K562 (cell line): ENCODE data around the gene ADGRF5. TPM values are rescaled to one million over a fixed set of nuclear protein-coding genes. Genes with fewer than 3 reads are reported as not detected.
A peak's percentile ranks its signal among the peaks of the same experiment; 100 is the strongest.

ENCODE experiments used
- CHD7 ChIP-seq: fragments of 200-600 bp; sonication (generic); IDR thresholded peaks from one replicate; pipeline ENCODE4 v1.6.1; 2012; ENCODE audit warnings: mild to moderate bottlenecking, low read depth, low read length, inconsistent platforms
- RAD21 ChIP-seq, 2 experiments: fragments of 250-450 bp in 1 of 2; fragments of 450-650 bp in 1 of 2; sonication (Bioruptor Pico) in 1 of 2; formaldehyde crosslinking in 1 of 2; IDR thresholded peaks in 1 of 2; conservative IDR thresholded peaks in 1 of 2; 2 replicates each; pipeline versions ENCODE4 v1.4.0 to v1.8.0; 2020 to 2022; ENCODE audit warnings: mild to moderate bottlenecking in 2 of 2, moderate library complexity in 1 of 2
- SLC30A9 ChIP-seq: fragments of 250-450 bp; sonication (Bioruptor Pico); IDR thresholded peaks from 2 replicates; pipeline ENCODE4 v1.8.0; 2022; ENCODE audit warnings: mild to moderate bottlenecking, moderate library complexity
- SREBF2 ChIP-seq: sonication (generic); formaldehyde crosslinking; IDR thresholded peaks from 2 replicates; pipeline ENCODE4 v1.4.0; 2020; ENCODE audit warnings: mild to moderate bottlenecking, missing genetic modification reagents
- TFAP4 ChIP-seq: sonication (generic); formaldehyde crosslinking; IDR thresholded peaks from 2 replicates; pipeline ENCODE4 v1.8.0; 2022; ENCODE audit warnings: missing genetic modification reagents, mild to moderate bottlenecking, moderate library complexity, borderline replicate concordance
- ZBTB1 ChIP-seq: sonication (generic); formaldehyde crosslinking; IDR thresholded peaks from 2 replicates; pipeline ENCODE4 v1.8.1; 2023; ENCODE audit warnings: missing genetic modification reagents, low read depth, mild to moderate bottlenecking, borderline replicate concordance
- ZKSCAN3 ChIP-seq: fragments of 250-450 bp; sonication (Bioruptor Pico); IDR thresholded peaks from 2 replicates; pipeline ENCODE4 v1.4.0; 2020
- ZNF507 ChIP-seq: conservative IDR thresholded peaks from 2 replicates; pipeline ENCODE4 v1.6.1; 2017; ENCODE audit warnings: missing genetic modification characterization, missing compliant biosample characterization
- polyA plus RNA-seq, 8 experiments: library from polyadenylated mRNA; depleted of rRNA in 4 of 8; stranded (reverse) in 5 of 8; unstranded in 3 of 8; fragments of >200 nt; fragmentation: Nextera tagmentation in 2 of 8; fragmentation: Illumina TruSeq in 1 of 8; extraction: Ambion mirVana in 2 of 8; extraction: Trizol in 1 of 8; gene quantifications; 2 replicates each; pipeline versions ENCODE4 v1.2.1 to v1.2.3, GENCODE V29; 2011 to 2014; ENCODE audit warnings: inconsistent platforms in 1 of 8, missing spikeins in 1 of 8
- total RNA-seq, 7 experiments: library from RNA; depleted of rRNA in 6 of 7; stranded (reverse); fragments of >200 nt in 6 of 7; fragmentation: Illumina TruSeq in 2 of 7; extraction: Trizol in 2 of 7; gene quantifications; 2 replicates each; pipeline versions ENCODE4 v1.2.1 to v1.2.3, GENCODE V29; 2011 to 2021; ENCODE audit warnings: low replicate concordance in 1 of 7
- TF ChIP-seq, protein P1 (sequence below): fragments of 250-450 bp; sonication (Bioruptor Pico); IDR thresholded peaks from 2 replicates; pipeline ENCODE4 v1.6.1; 2021; ENCODE audit warnings: mild to moderate bottlenecking

Gene ADGRF5
- total and polyA plus RNA-seq, 9 of the 15 experiments (the other 6 are each of a cell fraction or from before 2014, with no cell fraction given), result 0.07 TPM; not detected in 8

DNA sequence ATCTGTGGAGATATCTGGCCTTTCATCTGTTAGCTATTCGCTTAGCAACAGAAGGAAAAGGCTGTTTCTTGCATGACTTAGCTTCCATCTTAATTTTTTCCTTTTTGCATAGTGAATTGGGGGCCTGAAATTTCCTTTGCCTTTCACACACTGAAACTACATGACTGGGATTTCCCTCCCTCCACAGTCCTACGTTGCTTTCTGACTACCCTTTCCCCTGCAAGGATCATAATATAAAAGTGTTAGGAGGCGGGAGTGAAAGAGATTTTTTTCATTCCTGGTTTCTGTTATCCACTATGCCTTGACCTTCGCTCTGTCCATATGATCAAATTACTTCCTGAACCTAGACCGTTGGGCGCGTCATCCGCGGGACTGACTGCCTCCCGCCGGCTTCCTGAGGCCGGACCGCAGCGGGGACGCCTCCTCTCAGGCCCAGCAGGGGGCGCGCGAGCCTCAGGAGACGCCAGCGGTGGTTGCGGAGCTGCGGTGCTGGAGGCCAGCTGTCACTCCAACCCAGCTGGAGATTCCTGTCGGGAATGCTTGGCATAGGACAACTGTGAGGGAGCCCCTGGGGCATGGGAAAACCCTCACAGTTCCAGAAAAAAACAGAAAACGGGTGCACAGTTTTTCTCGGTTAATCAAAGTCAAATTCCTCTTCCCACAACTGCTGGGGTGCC is 72.9 kb downstream of the ADGRF5 start (continued):
- TF ChIP-seq, protein P1, sequence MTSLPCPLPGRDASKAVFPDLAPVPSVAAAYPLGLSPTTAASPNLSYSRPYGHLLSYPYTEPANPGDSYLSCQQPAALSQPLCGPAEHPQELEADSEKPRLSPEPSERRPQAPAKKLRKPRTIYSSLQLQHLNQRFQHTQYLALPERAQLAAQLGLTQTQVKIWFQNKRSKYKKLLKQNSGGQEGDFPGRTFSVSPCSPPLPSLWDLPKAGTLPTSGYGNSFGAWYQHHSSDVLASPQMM (CRISPR knock-in tag), result no peak
- no peak for TF ChIP-seq ZBTB1 (CRISPR knock-in tag)
- peak; percentile 84; the same call in 1 of the 2 replicates for TF ChIP-seq TFAP4
- no peak for TF ChIP-seq ZNF507
- TF ChIP-seq SREBF2, result no peak
- TF ChIP-seq RAD21 (CRISPR knock-in tag; conservative IDR thresholded peaks at IDR 0.05 in 1 of 2, IDR thresholded peaks at IDR 0.05 in 1 of 2), result peak; percentile 77 to 88
- no peak for TF ChIP-seq ZKSCAN3 (CRISPR knock-in tag)
- no peak for TF ChIP-seq CHD7
- no peak for TF ChIP-seq SLC30A9 (CRISPR knock-in tag)
